Testis (tissue), 2 donors: ENCODE results near the gene PAF1.

Experiments used
- CTCF ChIP-seq, 3 experiments: fragments of 450-650 bp in 2 of 3; fragments of 200-600 bp in 1 of 3; sonication (generic) in 1 of 3; IDR thresholded peaks; one replicate each; pipeline ENCODE4 v1.5.1; 2016 to 2019; ENCODE audit warnings: antibody characterized with exemption in 3 of 3, mild to moderate bottlenecking in 2 of 3, moderate library complexity in 1 of 3
- POLR2A ChIP-seq: fragments of 450-650 bp; IDR thresholded peaks from one replicate; pipeline ENCODE4 v1.6.1; 2017; ENCODE audit warnings: antibody characterized with exemption, mild to moderate bottlenecking, moderate library complexity

GRCh38 chr19:39347332-39348164 lies 43.4 kb downstream of the PAF1 start:
- TF ChIP-seq CTCF (IDR thresholded peaks at IDR 0.05) (no peak), POLR2A (no peak)
